COR-L47 (cell line): ENCODE results near the gene GAB4.
"Not testable (repeated sequence)": the region's sequence is repeated elsewhere in the genome, so short reads cannot be mapped to it uniquely, and the experiment has no call there.

Experiments used
- DNase-seq: peaks from one replicate; lab custom pipeline; 2025; lab: John Stamatoyannopoulos, UW

GAB4 gene

DNA sequence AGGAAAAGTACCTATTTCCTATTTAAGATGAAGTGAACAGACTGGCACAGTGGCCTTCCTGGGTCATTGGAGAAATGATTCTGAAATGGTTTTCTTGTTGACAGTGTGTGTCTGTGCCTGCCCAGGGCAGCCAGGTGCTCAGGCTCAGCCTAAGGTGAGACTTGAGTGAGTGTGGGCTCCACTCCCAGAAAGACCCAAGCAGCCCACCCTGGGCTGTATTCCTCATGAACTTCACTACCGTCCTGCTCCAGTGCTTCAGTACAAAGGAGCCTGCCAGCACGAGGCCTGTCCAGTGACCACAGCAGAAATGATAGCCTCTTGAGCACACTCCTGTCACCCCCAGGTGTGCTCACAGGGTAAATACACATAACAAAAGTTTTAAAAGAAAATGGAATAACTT is 49.5 kb downstream of the GAB4 start:
- DNase-seq, result no peak

DNA sequence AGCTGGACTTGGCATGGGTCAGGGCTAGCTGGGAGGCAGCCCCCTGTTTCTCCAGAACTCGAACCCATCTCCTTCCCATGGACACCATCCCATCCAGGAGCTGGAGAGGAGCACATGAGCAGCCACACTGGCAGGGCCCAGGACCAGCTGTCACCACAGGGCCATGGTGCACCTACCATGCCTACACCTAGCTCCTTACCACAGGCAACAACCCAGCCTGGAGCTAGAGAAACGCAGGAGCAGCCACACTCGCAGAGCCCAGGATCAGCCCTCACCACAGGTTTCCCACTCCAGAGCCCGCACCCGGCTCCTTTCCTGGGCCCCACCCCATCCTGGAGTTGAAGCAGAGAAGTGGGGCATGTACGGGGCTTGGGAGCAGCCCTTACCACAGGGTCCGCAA is 50.2 kb downstream of the GAB4 start:
- no peak for DNase-seq

DNA sequence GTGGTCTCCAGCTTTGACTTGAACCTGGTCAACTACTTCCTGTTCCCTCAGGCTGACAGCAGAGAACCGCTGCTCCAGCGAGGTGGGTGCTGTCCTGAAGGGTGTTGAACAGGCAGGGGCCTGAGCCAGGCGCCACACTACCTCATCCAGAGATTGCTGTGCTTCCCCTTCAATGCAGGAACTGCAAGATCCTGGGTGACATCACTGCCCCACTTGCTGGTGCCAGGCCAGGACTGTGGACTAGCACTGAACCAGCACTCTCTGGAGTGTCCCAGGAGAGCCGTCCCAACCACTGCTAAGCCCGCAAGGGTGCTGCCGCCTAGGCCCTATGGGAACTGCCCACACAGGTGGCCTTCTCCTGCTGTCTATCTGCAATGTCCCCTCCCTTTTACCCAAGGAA is 51.7 kb downstream of the GAB4 start:
- DNase-seq, result no peak

DNA sequence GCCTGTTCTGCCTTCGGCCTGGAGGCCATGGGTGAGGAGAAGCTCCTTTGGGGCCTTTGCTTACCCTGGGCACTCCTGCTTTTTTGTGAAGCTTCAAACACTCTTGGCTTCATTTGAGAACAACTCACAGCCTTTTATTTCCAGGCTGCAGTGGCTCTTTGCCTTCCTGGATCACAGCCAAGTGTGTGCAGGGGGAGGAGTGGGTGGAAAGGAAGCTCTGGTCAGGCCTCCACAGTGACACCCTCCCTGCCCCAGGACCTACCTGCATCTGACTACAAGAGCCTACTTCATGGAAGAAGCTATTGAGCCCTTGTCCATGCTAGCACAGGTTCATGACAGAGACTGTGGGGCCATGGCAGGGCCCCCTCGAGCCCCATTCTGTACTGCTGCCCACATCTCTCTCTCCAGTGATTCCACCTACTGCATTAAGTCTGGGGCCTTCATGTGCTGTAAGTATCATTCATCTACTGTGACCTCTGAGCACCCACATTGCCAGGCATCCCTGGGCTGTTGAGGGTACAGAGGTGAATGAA is 52.3 kb downstream of the GAB4 start:
- peak; percentile 6 for DNase-seq

DNA sequence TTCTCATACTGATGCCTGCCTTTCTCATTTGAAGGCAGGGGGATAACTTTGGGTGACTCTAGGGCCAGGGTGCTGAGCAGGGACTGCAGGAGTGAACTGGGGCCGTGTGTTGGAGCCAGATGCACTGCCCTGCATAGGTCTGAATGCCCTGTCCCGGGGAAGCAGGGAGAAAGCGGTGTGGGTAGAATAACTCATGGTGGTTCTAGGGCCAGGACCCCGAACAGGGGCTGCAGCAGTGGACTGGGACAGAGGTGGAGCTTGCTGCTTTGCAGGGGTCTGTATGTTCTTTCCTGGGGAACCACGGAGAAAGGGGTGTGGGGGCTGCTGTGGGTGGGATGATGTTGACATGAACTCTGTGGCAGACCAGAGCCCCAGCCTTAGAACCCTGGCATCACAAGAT is 52.9 kb downstream of the GAB4 start:
- DNase-seq, result no peak

DNA sequence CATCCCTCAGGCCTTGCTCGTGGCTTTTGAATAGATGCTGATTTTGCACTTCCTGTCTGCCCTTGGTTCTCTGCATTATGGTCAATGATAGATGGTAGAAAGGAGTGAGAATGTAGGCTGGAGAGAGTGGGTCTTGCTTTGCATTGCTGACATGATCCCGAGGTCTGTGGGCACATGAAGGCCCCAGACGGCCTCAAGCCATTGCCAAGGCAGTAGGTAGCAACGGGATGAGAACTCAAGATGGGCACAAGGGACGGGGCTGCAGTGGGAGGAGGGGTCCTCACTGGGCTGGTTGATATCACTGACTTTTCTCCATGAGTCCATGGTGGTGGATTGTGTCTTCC is 54.0 kb downstream of the GAB4 start:
- no peak for DNase-seq

DNA sequence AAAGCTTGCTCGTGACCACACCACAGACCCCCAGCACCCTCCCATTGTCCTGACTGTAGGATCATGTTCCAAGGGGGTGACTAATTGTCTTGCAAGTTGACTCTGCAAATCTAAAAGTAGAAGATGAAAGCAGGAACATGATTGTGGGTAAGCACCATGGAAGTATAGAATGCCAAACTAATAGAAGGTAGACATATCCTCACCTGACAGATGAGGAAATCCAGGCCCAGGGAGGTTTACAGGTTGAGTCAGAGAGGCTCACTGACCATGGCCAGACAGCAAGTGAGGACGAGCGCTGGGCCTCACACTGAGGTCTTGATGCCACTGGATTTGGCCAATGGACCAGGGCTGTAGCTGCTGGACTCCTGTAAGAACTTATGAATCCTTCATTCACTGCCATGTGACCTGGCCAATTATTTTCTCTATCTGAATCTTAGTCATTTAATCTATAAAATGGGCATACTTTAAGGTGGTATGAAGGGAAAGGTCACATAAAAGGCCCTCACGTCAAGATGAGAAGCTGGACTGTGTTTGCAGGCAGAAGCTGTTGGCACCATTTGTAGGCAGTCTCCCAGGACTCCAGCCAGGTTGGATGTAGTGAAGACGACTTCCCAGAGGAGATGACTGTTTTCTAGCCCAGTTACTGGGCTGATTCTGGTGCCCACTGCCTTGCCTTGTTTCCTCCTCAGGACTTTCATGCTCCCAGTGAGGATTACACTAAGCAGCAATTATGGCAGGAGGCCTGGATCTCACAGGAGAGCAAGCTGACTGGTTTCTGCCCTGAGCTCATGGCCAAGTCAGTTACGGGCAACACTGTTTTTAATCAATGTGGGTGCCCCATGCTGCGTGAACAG is 54.6 kb downstream of the GAB4 start:
- no peak for DNase-seq

DNA sequence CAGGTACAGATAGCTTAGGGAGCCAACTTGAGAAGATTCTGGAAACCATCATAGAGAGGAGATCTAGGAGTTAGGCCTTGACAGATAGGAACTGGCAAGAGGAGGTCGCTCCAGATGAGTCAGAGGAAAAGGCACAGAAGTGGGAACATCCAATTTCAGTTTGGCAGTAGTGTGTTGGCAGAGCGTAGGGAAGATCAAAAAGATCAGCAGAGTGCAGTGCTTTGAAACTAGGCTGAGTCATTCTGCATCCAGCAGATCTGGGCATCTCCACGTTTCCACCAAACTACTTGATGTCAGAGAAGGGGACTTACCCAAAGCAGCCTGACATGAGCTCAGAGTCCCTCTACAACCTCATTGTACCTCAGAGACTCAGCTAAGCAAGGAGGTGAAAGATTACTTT is 58.5 kb downstream of the GAB4 start:
- DNase-seq, result no peak

DNA sequence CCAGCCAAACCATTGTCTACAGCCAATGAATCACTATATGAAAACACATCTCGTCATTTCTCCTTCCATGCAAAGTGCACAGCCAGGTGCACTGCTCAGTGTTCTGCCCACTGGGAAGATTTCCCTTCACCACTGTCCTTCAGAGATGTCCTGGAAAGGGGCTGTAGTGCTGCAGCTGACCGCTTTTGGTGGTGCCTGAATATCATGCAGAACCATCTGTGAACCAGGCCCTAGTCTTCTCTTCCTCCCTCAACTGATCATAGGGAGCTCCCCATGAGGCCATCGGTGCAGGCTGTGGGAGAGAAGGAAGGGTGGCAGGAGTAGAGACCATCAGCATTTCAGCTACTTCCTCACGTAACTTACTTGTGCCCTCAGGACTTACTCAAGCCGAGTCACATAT is 70.2 kb downstream of the GAB4 start:
- DNase-seq, result no peak

DNA sequence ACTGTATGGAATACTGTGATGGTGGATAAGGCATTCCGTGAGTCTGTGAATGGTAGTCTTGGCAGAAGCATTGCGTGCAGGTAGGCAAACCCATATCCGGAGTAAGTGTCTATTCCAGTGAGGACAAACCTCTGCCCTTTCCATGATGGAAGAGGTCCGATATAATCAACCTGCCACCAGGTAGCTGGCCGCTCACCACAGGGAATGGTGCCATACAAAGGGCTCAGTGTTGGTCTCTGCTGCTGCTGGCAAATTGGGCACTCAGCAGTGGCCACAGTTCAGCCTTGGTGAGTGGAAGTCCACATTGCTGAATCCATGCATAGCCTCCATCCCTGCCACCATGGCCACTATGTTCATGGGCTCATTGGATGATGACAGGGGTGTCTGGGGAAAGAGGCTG is 70.8 kb downstream of the GAB4 start:
- not testable (repeated sequence) for DNase-seq

DNA sequence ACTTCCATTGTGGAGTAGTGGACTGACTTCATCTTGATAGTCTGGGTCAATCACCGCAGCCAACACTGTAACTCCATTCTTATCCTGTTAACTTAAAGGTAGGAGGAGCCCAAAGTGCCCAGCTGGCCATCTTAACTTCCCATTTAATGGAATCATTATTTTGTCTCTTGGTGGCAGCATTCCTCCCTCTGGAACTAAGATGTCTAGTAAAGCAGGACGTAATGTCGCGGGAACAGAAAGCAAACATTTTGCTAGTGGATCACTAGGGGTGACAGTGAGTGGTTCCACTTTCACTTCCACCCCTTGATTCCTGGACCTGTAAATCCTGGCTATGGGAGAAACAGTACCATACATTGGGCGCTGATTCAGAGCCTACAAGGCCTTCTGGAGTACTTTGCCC is 71.4 kb downstream of the GAB4 start:
- no peak for DNase-seq

DNA sequence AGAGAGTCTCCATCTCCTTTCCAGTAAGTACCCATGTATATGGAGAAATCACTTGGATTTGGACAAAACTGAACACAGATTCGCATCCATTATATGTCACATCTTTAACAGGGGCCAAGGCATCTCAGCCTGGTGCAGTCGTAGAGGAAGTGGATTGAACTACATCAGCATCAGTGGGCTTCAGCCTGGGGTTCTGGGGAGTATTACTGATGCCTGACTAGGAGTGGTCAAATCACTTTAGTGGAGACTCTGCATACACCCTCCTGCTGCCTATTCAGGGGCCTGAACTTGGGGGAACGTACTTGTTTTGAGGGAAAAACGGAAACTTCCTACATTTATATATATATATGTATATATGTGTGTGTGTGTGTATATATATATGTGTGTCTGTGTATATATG is 72.8 kb downstream of the GAB4 start:
- DNase-seq, result no peak

DNA sequence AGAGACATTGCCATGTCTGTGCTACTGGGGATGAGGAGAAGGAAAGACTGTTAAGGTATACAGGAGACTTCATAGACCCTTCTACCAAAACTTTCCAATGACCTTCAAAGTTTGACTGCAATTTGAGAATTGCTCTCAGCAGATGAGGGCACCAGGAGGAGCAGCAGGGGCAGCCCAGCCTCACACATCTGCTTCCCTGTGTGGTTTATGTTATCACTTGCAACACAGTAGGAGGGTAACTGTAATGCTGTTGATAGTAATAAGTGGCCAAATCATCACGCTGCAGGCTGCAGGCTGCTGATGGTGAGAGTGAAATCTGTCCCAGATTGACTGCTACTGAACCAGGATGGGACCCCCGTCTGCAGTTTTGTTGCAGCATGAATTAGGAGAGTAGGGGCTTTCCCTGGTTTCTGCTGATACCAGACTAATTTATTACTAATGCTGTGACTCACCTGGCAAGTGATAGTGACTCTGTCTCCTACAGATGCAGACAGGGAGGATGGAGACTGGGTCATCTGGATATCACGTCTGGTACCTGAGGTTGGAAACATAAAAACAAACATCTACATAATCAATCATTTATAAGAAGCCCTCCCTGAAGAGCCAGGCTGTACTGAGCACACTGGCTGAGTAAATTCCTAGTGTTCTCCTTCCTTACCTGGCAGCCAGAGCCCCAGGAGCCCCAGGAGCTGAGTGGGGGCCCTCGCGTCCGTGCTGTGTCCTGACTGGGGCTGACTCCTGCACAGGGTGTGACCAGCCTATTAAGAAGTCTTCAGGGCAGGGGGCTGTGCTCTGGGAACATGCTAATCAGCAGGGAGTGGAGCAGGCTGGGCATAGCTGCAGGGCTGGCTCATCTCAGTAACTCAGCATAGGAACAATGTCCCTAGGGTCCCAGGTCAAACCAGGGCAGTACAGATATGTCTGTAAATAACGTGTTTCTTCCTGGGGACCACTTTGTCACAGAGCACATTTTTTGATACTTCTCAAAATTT is 74.4 kb downstream of the GAB4 start:
- no peak for DNase-seq

DNA sequence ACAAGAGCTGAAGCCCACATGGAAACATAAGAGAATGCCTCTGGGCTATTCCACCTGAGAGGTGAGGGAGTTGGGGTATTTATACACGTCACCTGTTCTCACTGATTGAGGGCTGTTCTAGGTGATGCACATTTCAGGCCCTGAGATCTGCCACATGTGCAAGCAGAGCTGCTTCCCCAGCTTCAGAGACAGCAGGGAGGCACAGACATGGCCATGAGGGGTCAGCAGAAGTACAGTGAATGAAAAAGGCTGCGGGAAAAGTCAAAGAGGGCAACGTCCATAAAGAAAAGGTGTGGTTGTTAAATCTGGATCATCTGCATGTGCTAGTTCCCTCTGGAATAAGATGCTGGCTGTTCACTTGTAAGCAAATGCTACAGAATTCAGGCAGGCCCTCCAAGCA is 75.4 kb downstream of the GAB4 start:
- no peak for DNase-seq

DNA sequence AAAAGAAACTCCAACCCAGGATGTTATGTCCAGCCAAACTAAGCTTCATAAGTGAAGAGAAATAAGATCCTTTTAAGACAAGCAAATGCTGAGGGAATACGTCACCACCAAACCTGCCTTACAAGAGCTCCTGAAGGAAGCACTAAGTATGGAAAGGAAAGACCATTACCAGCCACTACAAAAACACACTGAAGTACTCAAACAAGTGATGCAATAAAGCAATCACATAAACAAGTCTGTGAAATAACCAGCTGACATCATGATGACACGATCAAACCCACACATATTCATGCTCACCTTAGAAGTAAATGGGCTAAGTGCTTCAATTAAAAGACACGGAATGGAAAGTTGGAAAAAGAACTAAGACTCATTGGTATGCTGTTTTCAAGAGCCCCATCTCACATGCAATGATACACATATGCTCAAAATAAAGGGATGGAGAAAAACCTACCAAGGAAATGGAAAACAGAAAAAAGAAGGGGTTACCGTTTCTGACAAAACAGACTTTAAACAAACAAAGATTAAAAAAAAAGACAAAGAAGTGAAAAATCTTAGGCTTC is 82.5 kb downstream of the GAB4 start:
- no peak for DNase-seq

DNA sequence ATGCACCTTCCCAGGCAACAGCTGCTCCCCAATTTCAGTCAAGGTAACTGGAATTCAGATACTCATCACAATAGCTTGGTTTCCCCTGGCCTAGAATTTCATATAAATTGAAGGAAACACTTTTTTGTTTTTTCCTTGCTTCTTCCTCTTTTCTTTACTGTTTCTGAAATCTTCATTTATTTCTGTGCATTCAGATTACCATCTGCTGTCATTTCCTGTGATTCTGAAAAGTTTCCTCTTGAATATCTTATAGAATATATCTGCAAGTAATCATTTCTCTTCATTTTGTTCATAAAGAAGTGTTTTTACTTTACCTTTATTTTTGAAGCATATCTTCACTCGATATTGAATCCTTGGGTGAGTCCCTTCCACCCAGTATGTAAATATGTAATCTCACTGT is 85.3 kb downstream of the GAB4 start:
- DNase-seq, result no peak

DNA sequence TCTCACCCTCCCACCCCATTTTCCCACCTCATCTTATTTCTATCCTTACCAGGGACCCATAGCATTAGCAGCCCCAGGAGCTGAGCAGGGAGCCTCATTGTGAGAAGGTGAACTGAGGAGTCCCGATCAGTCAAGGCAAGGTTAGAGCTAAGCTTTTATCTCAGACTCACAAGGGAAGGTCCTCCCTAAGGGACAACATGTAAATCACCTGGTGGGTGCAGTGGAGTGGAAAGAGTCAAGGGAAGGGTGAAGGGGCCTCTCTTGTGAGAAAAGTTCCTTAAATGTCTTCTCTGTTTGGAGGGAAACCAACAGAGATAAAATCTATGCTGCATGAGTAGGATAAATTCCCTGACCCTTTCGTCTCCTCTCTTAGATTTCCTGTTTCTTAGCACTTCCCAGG is 85.9 kb downstream of the GAB4 start:
- DNase-seq, result no peak

DNA sequence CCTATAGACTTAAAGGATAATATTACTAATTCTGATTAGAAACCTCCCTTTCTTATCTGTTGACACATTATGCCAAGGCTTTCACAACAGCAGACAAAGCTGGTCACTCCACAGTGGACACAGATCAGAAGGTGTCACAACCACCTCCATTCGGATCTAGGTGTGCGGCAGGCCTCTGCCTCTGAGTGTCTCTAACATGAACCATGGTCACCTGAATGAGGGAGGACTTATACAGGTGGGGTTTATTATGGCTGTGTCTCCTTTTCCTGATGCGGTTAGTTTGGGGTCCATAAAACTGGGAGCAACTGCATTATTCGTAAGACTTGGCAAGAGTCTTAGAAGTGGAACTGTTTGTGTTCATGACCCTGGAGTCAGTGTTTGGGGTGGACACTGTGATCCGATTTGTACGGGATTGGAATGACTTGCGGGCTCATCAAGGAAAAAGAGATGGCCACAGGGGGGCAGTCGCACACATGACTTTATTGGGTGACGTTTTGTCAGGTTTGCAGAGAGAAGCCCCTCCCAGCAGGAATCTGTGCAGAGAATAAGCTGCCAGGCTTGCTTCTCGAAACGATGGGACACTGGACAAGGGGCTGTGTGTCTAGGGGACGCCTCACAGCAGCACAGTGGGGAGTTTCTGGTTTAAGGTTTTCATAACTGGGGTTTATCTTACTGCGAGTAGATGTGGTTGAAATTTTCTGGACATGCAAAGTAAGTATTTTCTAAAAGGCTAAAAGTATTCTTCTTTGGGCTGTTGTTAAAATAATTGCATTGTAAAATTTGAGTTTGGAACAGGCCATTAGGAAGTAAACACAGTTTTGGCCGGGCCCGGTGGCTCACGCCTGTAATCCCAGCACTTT is 90.6 kb downstream of the GAB4 start:
- DNase-seq, result peak; percentile 51

DNA sequence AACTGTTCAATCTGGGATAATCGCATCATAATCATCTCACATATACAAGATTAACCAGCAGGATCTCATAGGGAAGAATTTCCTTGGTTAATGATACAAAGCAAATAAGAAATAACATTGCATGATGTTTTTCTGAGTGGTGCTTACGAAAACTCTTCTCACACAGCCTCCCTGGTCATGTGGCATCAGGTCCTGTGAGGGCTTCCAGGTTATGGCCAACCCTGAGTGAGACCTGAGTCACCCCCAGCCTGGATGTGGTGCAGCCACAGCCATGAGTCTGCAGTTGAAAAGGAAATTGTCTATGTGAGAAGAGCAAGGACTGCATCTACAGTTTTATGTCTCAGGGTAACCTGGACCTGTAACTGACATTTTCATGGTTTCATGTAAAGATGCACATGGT is 92.3 kb downstream of the GAB4 start:
- DNase-seq, result no peak

DNA sequence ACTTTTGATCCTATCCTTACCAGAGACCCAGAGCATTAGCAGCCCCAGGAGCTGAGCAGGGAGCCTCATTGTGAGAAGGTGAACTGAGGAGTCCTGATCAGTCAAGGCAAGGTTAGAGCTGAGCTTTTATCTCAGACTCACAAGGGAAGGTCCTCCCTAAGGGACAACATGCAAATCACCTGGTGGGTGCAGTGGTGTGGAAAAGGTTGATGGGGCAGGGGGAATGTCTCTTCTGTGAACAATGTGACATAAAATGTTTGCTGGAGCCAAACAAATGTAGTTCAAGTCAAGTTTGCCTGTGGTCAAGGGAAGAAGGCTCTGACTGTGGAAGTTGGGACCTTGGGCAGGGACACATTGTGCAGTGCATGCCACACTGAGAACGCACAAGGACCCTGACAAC is 93.1 kb downstream of the GAB4 start:
- DNase-seq, result not testable (repeated sequence)

DNA sequence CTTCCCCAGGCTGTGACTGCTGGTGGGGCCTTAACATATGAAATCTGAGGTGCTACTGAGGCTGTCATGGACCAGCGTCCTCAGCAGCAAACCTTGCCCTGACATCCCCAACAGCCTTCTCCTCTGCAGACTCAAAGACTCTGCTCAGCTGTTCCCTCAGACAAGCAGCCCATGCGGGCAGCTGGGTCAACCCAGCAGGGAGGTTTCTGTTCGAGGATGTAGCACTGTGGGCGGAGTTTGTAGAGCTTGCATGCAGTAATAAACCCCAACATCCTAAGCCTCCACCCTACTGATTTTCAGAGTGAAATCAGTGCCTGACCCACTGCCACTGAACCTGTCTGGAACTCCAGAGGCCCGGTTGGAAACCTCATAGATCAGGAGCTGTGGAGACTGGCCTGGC is 94.0 kb downstream of the GAB4 start:
- no peak for DNase-seq

DNA sequence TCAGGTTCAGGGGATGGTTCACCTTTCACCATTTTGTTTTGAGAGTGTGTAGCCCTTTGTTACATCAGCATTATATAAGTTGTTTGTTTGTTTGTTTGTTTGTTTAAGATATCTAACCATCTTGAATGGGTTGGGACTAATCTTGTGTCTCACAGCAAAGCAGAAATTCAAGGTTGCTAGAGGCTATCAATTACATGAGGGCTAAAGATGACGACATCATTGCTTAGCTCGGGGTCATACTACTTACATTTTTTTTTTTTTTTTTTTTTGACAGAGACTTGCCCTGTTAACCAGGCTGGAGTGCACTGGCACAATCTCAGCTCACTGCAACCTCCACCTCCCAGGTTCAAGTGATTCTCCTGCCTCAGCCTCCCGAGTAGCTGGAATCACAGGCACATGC is 95.7 kb downstream of the GAB4 start:
- DNase-seq, result no peak
